HG02870 (cell line): ENCODE measurements around the gene B4GALNT1.
"Not testable (repeated sequence)": the region's sequence is repeated elsewhere in the genome, so short reads cannot be mapped to it uniquely, and the experiment has no call there.

Experiments
- ATAC-seq: cut with Tn5 transposase; IDR thresholded peaks from one replicate; pipeline ENCODE4 v1.9.1; 2021; ENCODE audit warnings: mild to moderate bottlenecking, moderate library complexity; ENCODE audit not compliant: unreplicated experiment

The B4GALNT1 gene

GRCh38 chr12:57621497-57622292, 11.3 kb downstream of the B4GALNT1 start:
- ATAC-seq: no peak

- ATAC-seq: no peak
These were observed 12.0 kb downstream of the B4GALNT1 start for GRCh38 chr12:57620936-57621496.

GRCh38 chr12:57620245-57620935, 12.6 kb downstream of the B4GALNT1 start:
- no peak for ATAC-seq

GRCh38 chr12:57619434-57620244, 13.4 kb downstream of the B4GALNT1 start:
- ATAC-seq: no peak

- ATAC-seq: no peak
These were observed 14.0 kb downstream of the B4GALNT1 start for GRCh38 chr12:57618966-57619433.

- not testable (repeated sequence) for ATAC-seq
These were observed 14.6 kb downstream of the B4GALNT1 start for GRCh38 chr12:57618431-57618830.

GRCh38 chr12:57617942-57618341, 15.1 kb downstream of the B4GALNT1 start:
- ATAC-seq: no peak

GRCh38 chr12:57616383-57617101, 16.5 kb downstream of the B4GALNT1 start:
- no peak for ATAC-seq

GRCh38 chr12:57615637-57616036, 17.4 kb downstream of the B4GALNT1 start:
- ATAC-seq: no peak

- ATAC-seq: no peak
These were observed 18.0 kb downstream of the B4GALNT1 start for GRCh38 chr12:57614948-57615500.

GRCh38 chr12:57614178-57614947, 18.6 kb downstream of the B4GALNT1 start:
- peak; percentile 55 for ATAC-seq

- no peak for ATAC-seq
These were observed 19.4 kb downstream of the B4GALNT1 start for GRCh38 chr12:57613427-57614109.

GRCh38 chr12:57612711-57613426, 20.1 kb downstream of the B4GALNT1 start:
- ATAC-seq: no peak

GRCh38 chr12:57611827-57612710, 20.9 kb downstream of the B4GALNT1 start:
- no peak for ATAC-seq

- peak; percentile 36 for ATAC-seq
These were observed 21.7 kb downstream of the B4GALNT1 start, which contains the start of gene ARHGEF25 for GRCh38 chr12:57611108-57611826. TSS of gene ARHGEF25 (plus strand) at chr12:57611435. CDS start at chr12:57611895, 460 bp downstream.

GRCh38 chr12:57610554-57611107, 22.4 kb downstream of the B4GALNT1 start:
- no peak for ATAC-seq
